NCI-H2227 (cell line): ENCODE measurements around the gene GPER1.
"Not testable (repeated sequence)": the region's sequence is repeated elsewhere in the genome, so short reads cannot be mapped to it uniquely, and the experiment has no call there.

Experiments used
- DNase-seq: peaks from one replicate; lab custom pipeline; 2025; ENCODE audit not compliant: unreplicated experiment; lab: John Stamatoyannopoulos, UW

GPER1 gene

DNA sequence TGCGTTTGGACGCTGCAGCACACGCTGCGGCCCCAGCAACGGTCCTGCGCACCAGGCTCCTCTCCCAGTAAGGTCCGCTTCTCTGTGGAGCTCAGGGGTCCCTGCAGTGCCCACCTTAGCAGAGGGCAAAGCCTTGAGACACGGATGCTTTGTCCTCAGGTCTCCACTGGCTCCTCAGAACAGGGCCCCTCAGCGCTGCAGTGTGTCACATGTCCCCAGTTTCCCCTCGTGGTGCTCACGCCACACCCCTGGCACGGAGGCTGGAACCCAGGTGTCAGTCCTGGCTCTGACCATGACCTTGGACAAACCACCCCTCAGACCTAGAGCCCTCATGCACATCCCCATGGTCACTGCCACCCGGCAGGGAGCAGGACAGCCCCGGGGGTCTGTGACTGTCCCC lies 19.9 kb upstream of the GPER1 start:
- DNase-seq, result no peak

DNA sequence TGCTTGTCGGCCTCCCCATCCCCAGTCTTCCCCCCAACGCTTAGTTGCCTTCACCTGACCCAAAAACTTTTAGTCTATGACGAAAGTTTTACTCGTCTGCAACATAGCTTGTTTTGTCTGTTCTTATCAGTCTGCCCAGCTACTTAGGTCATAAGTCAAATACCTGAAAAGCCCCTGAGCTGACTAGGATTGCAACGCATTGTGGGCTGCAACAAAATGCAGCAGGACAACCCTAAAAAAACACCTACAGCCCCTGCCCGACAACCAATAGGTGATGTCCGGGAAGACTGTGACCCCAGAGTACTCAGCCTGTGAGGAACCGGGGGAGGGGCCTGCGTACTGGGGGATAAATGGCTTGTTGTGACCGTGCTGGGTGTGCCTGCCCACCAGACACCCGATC lies 19.3 kb upstream of the GPER1 start:
- DNase-seq, result no peak

GRCh38 chr7:1070544-1071011 lies 17.3 kb upstream of the GPER1 start:
- no peak for DNase-seq

DNA sequence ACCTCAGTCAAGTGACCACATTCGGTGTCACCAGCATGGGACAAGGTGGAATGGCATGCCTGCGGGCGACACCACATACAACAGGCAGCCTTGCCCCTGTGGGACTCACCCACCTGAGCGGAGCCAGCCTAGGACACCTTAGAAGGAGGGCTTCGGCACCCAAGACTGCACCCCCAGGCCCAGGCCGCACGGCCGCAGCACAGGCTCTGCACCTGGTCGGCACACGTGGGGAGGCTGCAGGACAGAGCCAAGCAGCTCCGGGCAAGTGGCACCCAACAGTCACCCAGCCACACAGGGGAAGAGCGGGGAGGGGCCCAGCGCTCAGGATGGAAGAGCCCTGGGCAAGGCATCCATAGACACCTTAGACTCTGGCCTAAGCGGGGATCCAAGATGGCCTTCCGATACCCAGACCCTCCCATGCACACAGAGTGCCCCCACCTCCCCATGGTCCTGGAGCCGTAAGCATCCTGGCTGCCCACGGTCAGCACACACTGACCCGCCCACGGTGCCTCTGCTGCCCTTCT lies 16.1 kb upstream of the GPER1 start:
- DNase-seq, result no peak

DNA sequence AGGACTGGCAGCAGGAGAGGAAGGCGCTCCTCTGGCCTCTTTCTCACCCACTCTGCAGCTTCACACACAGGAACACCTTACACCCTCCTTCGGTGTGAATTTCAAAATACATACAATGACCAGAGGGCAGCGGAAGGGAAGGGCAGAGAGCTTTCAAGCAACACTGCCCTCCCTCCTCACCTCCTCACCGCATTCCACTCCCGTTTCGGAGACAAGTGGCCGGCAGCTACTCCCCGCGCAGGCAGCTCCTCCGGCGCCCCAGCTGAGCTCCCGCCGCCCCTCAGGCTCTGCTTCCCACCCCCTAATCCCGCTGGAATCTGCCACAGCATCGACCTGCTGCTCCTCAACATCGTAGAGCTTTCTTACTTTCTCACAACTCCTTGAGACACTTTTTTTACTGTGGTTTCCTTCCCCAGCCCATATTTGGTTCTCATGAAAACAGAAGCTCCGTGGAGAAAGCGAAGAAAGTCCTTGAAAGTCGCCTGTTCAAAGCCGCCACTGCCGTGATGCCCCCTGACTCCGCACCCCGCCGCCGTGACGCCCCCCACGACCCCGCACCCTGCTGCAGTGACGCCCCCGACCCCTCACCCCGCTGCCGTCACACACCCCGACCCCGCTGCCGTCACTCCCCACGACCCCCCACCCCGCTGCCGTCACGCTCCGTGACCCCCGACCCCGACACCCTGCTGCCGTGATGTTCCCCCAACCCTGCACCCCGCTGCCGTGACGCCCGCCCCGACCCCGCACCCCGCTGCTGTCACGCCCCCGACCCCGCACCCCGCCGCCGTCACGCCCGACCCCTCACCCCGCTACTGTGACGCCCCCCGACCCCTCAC lies 14.6 kb upstream of the GPER1 start:
- DNase-seq, result no peak

- not testable (repeated sequence) for DNase-seq
These were observed 13.9 kb upstream of the GPER1 start for GRCh38 chr7:1074018-1074417.

GRCh38 chr7:1074593-1075431 lies 13.1 kb upstream of the GPER1 start:
- DNase-seq, result no peak

- DNase-seq, result no peak
These were observed 11.5 kb upstream of the GPER1 start for GRCh38 chr7:1076184-1077072.

DNA sequence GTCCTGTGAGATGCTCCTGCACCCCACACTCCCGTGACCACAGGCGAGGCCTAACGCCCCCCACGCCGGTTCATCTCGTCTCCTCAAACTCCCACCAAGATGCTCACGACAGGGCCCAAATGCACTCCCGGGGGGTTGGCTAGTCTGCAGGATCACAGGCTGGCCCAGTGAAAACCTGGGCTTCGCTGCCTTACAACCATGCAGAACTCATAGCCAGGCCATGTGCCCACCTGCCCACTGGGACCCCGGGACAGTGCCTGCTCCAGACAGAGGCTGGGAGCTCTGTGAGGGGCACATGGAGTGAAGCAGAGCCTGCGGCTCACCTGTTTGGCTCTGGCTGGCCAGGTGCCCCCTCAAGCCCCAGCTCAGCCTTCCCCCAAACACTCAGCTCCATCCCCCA lies 9.4 kb upstream of the GPER1 start:
- DNase-seq, result no peak

GRCh38 chr7:1078985-1079384 lies 8.9 kb upstream of the GPER1 start:
- no peak for DNase-seq

GRCh38 chr7:1079546-1079945 lies 8.4 kb upstream of the GPER1 start:
- DNase-seq, result no peak

GRCh38 chr7:1080252-1080920 lies 7.5 kb upstream of the GPER1 start:
- DNase-seq, result no peak

DNA sequence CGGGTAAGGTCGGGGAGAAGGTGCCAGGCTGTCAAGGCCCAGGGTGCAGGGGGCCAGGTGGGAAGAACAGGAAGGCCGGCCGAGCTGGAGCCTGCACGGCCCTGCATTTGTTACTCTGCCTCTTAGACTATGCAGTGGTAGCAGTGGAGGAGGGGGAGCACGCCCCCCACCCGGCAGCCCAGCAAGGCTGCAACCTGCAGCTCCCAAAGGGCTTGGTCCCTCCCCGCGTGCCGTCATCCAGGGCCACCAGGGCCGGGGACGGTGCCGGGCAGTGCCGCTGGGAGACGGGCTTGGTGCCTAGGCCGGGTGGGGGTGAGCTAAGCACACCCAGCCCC lies 7.0 kb upstream of the GPER1 start:
- DNase-seq, result no peak

DNA sequence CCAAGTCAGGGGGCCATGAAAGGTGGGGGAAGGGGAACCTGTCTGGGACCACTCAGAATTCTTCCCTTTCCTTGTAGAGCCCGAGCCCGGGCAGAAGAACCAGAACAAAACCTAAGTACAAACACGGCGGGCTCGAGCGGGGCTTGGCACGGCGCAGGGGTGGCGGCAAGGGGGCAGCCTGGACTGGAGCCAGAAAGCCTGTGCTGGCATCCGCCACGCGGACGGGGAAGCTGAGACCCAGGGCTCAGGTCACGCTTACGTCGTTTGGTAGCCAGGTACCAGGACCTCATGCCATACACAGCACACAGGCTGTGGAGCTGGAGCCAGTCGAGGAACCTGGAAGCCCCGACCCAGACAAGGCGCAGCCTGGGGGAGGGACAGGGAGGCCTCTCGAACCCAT lies 6.6 kb upstream of the GPER1 start:
- DNase-seq, result no peak

DNA sequence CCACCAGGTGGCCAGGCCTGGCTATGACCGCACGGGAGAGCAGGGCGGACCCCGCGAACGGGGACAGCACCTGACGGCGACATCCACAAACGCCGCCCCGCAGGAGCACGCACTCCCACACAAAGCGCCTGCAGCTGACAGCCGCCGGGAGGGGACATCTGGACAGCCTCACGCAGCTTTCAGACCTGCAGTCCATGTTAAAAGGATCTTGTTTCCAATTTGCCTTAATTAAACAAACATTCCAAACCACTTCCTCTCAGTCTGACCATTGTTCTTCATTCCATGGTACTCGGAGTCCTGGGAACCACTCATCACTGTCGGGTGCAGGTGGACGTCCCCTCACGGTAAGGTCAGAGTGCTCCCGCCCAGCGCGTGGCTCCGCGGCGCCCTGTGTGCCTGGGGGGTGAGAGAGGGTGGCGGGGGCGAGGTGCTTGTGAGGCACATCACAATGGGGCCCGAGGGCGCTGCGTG lies 5.9 kb upstream of the GPER1 start:
- no peak for DNase-seq

GRCh38 chr7:1083729-1084657 lies 3.9 kb upstream of the GPER1 start:
- no peak for DNase-seq

GRCh38 chr7:1085266-1085665 lies 2.6 kb upstream of the GPER1 start:
- no peak for DNase-seq

GRCh38 chr7:1085910-1086421 lies 1.9 kb upstream of the GPER1 start:
- no peak for DNase-seq
